Thoracic aorta (tissue), 2 donors: ENCODE measurements around the gene EXOC6B. TPM values are rescaled to one million over a fixed set of nuclear protein-coding genes. Genes with fewer than 3 reads are reported as not detected.

Source experiments
- ATAC-seq: fragments of 150-250 bp; one replicate; pipeline ENCODE4 v1.8.0; 2017; ENCODE audit warnings: low read depth; ENCODE audit not compliant: insufficient number of reproducible peaks, low FRiP score
- DNase-seq: peaks from one replicate; pipeline ENCODE4 v3.0.0-alpha.2; 2020; ENCODE audit warnings: low spot score
- H3K27ac ChIP-seq, 2 donors: fragments of 200-600 bp; sonication (generic); 1 replicate in 1 of 2; 2 replicates in 1 of 2; pipeline ENCODE4 v1.5.1; 2016; ENCODE audit warnings: mild to moderate bottlenecking in 2 of 2, moderate library complexity in 2 of 2
- H3K27me3 ChIP-seq: fragments of 200-600 bp; sonication (generic); replicated peaks from 2 replicates; pipeline ENCODE4 v1.6.0; 2016; ENCODE audit warnings: mild to moderate bottlenecking; ENCODE audit not compliant: insufficient read depth
- H3K36me3 ChIP-seq: fragments of 200-600 bp; sonication (generic); one replicate; pipeline ENCODE4 v1.5.1; 2016
- H3K4me1 ChIP-seq, 2 donors: fragments of 200-600 bp; sonication (generic); 1 replicate in 1 of 2; 2 replicates in 1 of 2; pipeline versions ENCODE4 v1.5.1 to v1.6.0; 2016; ENCODE audit warnings: low read depth in 2 of 2, mild to moderate bottlenecking in 1 of 2; ENCODE audit not compliant: control insufficient read depth in 1 of 2
- H3K4me3 ChIP-seq: fragments of 200-600 bp; sonication (generic); 2 replicates; pipeline ENCODE4 v1.5.1; 2016; ENCODE audit warnings: mild to moderate bottlenecking
- H3K9me3 ChIP-seq: fragments of 200-600 bp; sonication (generic); 2 replicates; pipeline ENCODE4 v1.5.1; 2016
- total RNA-seq, 2 donors: library from RNA; depleted of rRNA; stranded (reverse); fragments of >200 nt; gene quantifications; one replicate each; pipeline versions ENCODE4 v1.1.0 to v1.2.3, GENCODE V29; 2016
- TF ChIP-seq, protein P1 (sequence below): fragments of 200-600 bp; sonication (generic); IDR thresholded peaks from one replicate; pipeline ENCODE4 v1.5.1; 2019; ENCODE audit warnings: antibody characterized with exemption

EXOC6B gene
- total RNA-seq, 2 donors from 2014 or later, result 29.6 to 44.5 TPM

DNA sequence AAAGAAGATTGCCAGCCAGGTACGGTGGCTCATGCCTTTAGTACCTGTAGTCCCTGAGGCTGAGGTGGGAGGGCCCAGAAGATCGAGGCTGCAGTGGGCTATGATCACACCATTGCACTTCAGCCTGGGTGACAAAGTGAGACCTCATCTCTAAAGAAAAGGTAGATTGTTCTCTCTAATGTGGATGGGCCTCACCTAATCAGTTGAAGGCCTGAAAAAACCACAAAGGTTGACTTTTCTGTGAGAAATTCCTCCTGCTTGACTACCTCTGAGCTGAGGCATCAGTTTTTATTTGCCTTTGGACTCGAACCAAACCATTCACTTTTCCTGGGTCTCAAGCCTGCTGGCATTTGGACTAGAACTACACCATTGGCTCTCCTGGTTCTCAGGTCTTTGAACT lies 536.1 kb downstream of the EXOC6B start:
- Histone ChIP-seq H3K9me3 (no peaks in the 10 kb centered on the region), H3K36me3 (no peaks in the 10 kb centered on the region)
- TF ChIP-seq, protein P1, sequence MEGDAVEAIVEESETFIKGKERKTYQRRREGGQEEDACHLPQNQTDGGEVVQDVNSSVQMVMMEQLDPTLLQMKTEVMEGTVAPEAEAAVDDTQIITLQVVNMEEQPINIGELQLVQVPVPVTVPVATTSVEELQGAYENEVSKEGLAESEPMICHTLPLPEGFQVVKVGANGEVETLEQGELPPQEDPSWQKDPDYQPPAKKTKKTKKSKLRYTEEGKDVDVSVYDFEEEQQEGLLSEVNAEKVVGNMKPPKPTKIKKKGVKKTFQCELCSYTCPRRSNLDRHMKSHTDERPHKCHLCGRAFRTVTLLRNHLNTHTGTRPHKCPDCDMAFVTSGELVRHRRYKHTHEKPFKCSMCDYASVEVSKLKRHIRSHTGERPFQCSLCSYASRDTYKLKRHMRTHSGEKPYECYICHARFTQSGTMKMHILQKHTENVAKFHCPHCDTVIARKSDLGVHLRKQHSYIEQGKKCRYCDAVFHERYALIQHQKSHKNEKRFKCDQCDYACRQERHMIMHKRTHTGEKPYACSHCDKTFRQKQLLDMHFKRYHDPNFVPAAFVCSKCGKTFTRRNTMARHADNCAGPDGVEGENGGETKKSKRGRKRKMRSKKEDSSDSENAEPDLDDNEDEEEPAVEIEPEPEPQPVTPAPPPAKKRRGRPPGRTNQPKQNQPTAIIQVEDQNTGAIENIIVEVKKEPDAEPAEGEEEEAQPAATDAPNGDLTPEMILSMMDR, result no peak

DNA sequence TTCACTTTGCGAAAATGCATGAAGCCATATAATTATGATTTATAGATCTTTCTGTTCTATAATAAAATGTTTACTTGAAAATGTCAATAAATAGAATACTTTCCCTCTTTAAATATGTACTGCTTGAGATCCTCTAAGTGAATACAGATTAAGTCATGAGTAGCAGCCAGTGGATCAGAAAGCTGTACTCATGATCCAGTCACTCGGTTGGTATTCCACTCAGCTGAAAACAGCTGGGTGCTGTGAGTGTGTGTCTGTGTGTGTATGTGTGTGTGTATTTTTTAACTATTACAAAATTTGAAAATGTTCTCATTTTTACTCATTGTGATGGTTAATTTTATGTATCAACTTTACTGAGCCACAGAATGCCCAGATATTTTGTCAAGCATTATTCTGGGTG lies 536.5 kb downstream of the EXOC6B start:
- Histone ChIP-seq H3K36me3 (no peaks in the 10 kb centered on the region), H3K4me3 (no peak overlapping the region), H3K4me1 (no peaks in the 10 kb centered on the region), H3K27ac (no peak overlapping the region), H3K9me3 (no peaks in the 10 kb centered on the region), H3K27me3 (no peaks in the 10 kb centered on the region)
- DNase-seq, result no peak
- TF ChIP-seq, protein P1, result no peak
- no peak for ATAC-seq

More for the DNA sequence above, 536.1 kb downstream of the EXOC6B start:
- no peaks in the 10 kb centered on the region for H3K27me3 ChIP-seq
- no peak overlapping the region for H3K4me3 ChIP-seq
- H3K27ac ChIP-seq, result no peak overlapping the region
- DNase-seq (no peak), ATAC-seq (no peak)
- H3K4me1 ChIP-seq, result no peaks in the 10 kb centered on the region

DNA sequence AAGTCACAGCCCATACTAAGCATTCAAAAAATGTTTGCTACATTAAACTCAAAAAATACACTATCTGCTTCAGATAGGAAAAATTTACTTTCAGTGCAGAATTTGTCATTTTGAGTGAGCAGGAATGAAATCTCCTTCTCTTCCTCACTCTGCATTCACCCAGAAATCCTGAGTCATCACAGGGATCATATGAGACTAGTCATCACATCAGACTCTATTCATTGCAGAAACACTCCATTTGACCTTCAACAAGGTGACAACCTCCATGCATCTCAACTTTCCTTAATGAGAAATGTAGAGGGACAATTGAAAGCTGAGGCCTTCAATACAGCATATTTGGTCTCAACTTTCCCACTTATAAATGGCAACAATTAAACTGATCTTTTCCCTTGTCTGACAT lies 547.8 kb downstream of the EXOC6B start:
- Histone ChIP-seq H3K4me3 (no peak overlapping the region), H3K27ac (no peak overlapping the region), H3K27me3 (no peaks in the 10 kb centered on the region), H3K9me3 (no peaks in the 10 kb centered on the region), H3K36me3 (no peaks in the 10 kb centered on the region), H3K4me1 (peaks cover 0 to 11% of the 10 kb centered on the region in 2 donors)
- TF ChIP-seq, protein P1, result no peak
- ATAC-seq (no peak), DNase-seq (no peak)

DNA sequence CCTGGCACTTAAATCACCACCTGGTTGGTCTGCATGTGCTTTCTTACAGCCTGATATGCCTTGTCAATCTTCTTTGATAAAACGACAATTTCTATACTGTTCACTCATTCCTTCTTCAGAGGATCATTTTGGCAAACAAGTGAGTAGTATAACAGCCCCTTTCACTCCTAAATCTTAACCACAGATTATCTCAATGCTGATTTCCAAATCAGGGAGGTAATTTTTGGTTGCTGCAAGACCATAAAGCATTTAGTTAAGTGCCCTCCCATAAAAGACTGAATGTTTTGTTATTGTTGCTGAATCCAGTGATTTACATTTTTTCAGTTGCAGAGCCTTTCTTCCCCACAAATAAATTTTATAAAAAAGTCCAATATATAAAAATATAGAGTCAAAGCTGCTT lies 549.0 kb downstream of the EXOC6B start:
- no peaks in the 10 kb centered on the region for H3K9me3 ChIP-seq
- H3K4me3 ChIP-seq, result no peak overlapping the region
- ATAC-seq (no peak), DNase-seq (no peak)
- TF ChIP-seq, protein P1, result no peak
- peaks cover 0 to 11% of the 10 kb centered on the region in 2 donors for H3K4me1 ChIP-seq
- no peak overlapping the region for H3K27ac ChIP-seq
- H3K36me3 ChIP-seq, result no peaks in the 10 kb centered on the region
- H3K27me3 ChIP-seq, result no peaks in the 10 kb centered on the region

DNA sequence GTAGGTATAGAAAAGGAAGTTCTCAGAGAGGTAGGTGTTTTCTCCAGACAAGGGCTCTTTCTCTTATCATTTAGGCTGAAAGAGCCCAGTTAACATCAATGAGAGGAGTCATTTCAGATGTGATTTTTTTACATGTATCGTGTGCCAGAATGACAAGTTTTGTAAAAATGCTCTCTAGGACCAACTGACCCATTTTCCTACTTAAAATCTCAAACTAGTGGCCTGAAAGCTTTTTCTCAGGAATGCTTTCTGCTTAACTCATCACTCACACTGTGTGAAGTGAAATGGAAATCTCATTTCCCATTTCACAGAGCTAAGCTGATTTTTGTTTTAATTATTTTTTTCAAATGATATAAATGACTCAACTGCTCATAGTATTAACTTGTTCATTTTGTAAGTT lies 549.5 kb downstream of the EXOC6B start:
- Histone ChIP-seq H3K4me1 (peaks cover 0 to 11% of the 10 kb centered on the region in 2 donors), H3K36me3 (no peaks in the 10 kb centered on the region), H3K9me3 (no peaks in the 10 kb centered on the region), H3K27me3 (no peaks in the 10 kb centered on the region), H3K27ac (no peak overlapping the region), H3K4me3 (no peak overlapping the region)
- TF ChIP-seq, protein P1, result no peak
- no peak for DNase-seq
- no peak for ATAC-seq
